H1 (cell line): ENCODE measurements around the gene VDR. TPM values are rescaled to one million over a fixed set of nuclear protein-coding genes. Genes with fewer than 3 reads are reported as not detected.

ENCODE experiments used
- ATF3 ChIP-seq: IDR thresholded peaks from 2 replicates; pipeline ENCODE4 v1.6.1; 2011; ENCODE audit warnings: low read depth, mild to moderate bottlenecking, low read length; ENCODE audit not compliant: insufficient read depth
- BRCA1 ChIP-seq: IDR thresholded peaks from 2 replicates; pipeline ENCODE4 v1.6.1; 2012; ENCODE audit warnings: low read depth, low read length, improper control_type of control experiment
- KDM4A ChIP-seq: IDR thresholded peaks from one replicate; pipeline ENCODE4 v1.7.1; 2012; ENCODE audit warnings: low read depth, mild to moderate bottlenecking, moderate library complexity, low read length, inconsistent platforms; ENCODE audit not compliant: severe bottlenecking
- polyA plus RNA-seq, 7 experiments: library from polyadenylated mRNA; depleted of rRNA in 3 of 7; stranded (reverse) in 5 of 7; unstranded in 2 of 7; fragments of >200 nt in 5 of 7; fragments of 200-250 nt in 2 of 7; gene quantifications; 1 replicate in 5 of 7; 2 replicates in 1 of 7; 4 replicates in 1 of 7; pipeline versions ENCODE4 v1.2.1 to v1.2.3, GENCODE V29; 2011 to 2013; ENCODE audit warnings: missing spikeins in 2 of 7, mixed read lengths in 2 of 7
- total RNA-seq: library from RNA; stranded (reverse); fragmentation: NEBNext Ultra II Directional; extraction: Animal tissue kit (Norgen Biotek cat#: 25700); gene quantifications from 2 replicates; pipeline ENCODE4 v1.2.1, GENCODE V29; 2021

Gene VDR
- total and polyA plus RNA-seq, 2 of the 8 experiments (the other 6 are each of a cell fraction or from before 2014, with no cell fraction given) = 0.44 to 0.65 TPM

- TF ChIP-seq ATF3 (0 out of 2 replicates have a peak, but pooled peaks have one; percentile 12), BRCA1 (no peak), KDM4A (no peak)
Observed at GRCh38 chr12:47949441-47950341, 44.9 kb upstream of the VDR start (continued).
